HepG2 (cell line): ENCODE results near the gene TUBA4B. TPM values are rescaled to one million over a fixed set of nuclear protein-coding genes. Genes with fewer than 3 reads are reported as not detected.
A peak's percentile ranks its signal among the peaks of the same experiment; 100 is the strongest.

Experiments used
- FOXJ3 ChIP-seq: sonication (generic); formaldehyde crosslinking; IDR thresholded peaks from 2 replicates; pipeline ENCODE4 v1.4.0; 2020; ENCODE audit warnings: missing genetic modification reagents, mild to moderate bottlenecking, borderline replicate concordance
- GLI4 ChIP-seq: sonication (generic); formaldehyde crosslinking; IDR thresholded peaks from 2 replicates; pipeline ENCODE4 v1.5.1; 2020; ENCODE audit warnings: missing genetic modification reagents, mild to moderate bottlenecking, moderate library complexity, borderline replicate concordance
- MTA1 ChIP-seq: sonication (generic); formaldehyde crosslinking; IDR thresholded peaks from 2 replicates; pipeline ENCODE4 v1.4.0; 2020; ENCODE audit warnings: missing genetic modification reagents, mild to moderate bottlenecking, borderline replicate concordance
- PCBP2 ChIP-seq: fragments of 200-400 bp; formaldehyde crosslinking; optimal IDR thresholded peaks from 2 replicates; pipeline ENCODE3; 2018; ENCODE audit warnings: low read length, low read depth; ENCODE audit not compliant: poor library complexity, severe bottlenecking
- SMAD9 ChIP-seq: sonication (generic); formaldehyde crosslinking; IDR thresholded peaks from 2 replicates; pipeline ENCODE4 v1.5.1; 2020; ENCODE audit warnings: mild to moderate bottlenecking, missing genetic modification reagents
- SRSF9 ChIP-seq: fragments of 200-400 bp; formaldehyde crosslinking; IDR thresholded peaks from 2 replicates; pipeline ENCODE4 v1.6.1; 2018; ENCODE audit warnings: borderline replicate concordance, mild to moderate bottlenecking, low read depth, low read length; ENCODE audit not compliant: insufficient read depth, poor library complexity, severe bottlenecking
- STAT5B ChIP-seq: sonication (generic); formaldehyde crosslinking; IDR thresholded peaks from 2 replicates; pipeline ENCODE4 v1.4.0; 2020; ENCODE audit warnings: missing genetic modification reagents
- TBL1XR1 ChIP-seq: fragments of 150-350 bp; IDR thresholded peaks from 2 replicates; pipeline ENCODE4 v1.6.1; 2014; ENCODE audit warnings: borderline replicate concordance, low read length; ENCODE audit not compliant: partially characterized antibody
- TEAD3 ChIP-seq: optimal IDR thresholded peaks from 2 replicates; pipeline ENCODE3; 2016; ENCODE audit warnings: borderline replicate concordance
- ZFP36L2 ChIP-seq: sonication (generic); formaldehyde crosslinking; IDR thresholded peaks from 2 replicates; pipeline ENCODE4 v1.4.0; 2020; ENCODE audit warnings: missing genetic modification reagents
- ZNF749 ChIP-seq: sonication (generic); formaldehyde crosslinking; IDR thresholded peaks from 2 replicates; pipeline ENCODE4 v1.8.0; 2022; ENCODE audit warnings: mild to moderate bottlenecking, missing genetic modification reagents, moderate library complexity, borderline replicate concordance
- polyA plus RNA-seq, 8 experiments: library from polyadenylated mRNA; depleted of rRNA in 3 of 8; stranded (reverse) in 7 of 8; unstranded in 1 of 8; fragments of >200 nt; fragmentation: Illumina TruSeq in 4 of 8; extraction: Trizol in 4 of 8; gene quantifications; 2 replicates each; pipeline versions ENCODE4 v1.2.1 to v1.2.3, GENCODE V29; 2011 to 2016; ENCODE audit warnings: low read depth in 4 of 8, missing spikeins in 1 of 8, mixed read lengths in 1 of 8; ENCODE audit not compliant: insufficient read depth in 1 of 8
- total RNA-seq, 5 experiments: library from RNA; depleted of rRNA; stranded (reverse); fragments of >200 nt; fragmentation: Illumina TruSeq; extraction: Trizol; gene quantifications; 2 replicates each; pipeline ENCODE4 v1.2.3, GENCODE V29; 2016; ENCODE audit warnings: low read depth in 1 of 5
- TF ChIP-seq, protein P1 (sequence below): sonication (generic); formaldehyde crosslinking; IDR thresholded peaks from 2 replicates; pipeline ENCODE4 v1.4.0; 2020; ENCODE audit warnings: mild to moderate bottlenecking, missing genetic modification reagents
- TF ChIP-seq, protein P2 (sequence below): IDR thresholded peaks from 2 replicates; pipeline ENCODE4 v1.6.1; 2012; ENCODE audit warnings: inconsistent platforms
- TF ChIP-seq, protein P3 (sequence below): sonication (generic); formaldehyde crosslinking; IDR thresholded peaks from 2 replicates; pipeline ENCODE4 v1.5.1; 2020; ENCODE audit warnings: missing genetic modification reagents, mild to moderate bottlenecking, borderline replicate concordance
- TF ChIP-seq, protein P4 (sequence below): sonication (generic); formaldehyde crosslinking; IDR thresholded peaks from 2 replicates; pipeline ENCODE4 v1.5.0; 2020; ENCODE audit warnings: mild to moderate bottlenecking, missing genetic modification reagents, moderate library complexity
- TF ChIP-seq, protein P5 (sequence below): sonication (generic); formaldehyde crosslinking; IDR thresholded peaks from 2 replicates; pipeline ENCODE4 v1.4.0; 2020; ENCODE audit warnings: missing genetic modification reagents
- TF ChIP-seq, protein P6 (sequence below): sonication (generic); formaldehyde crosslinking; IDR thresholded peaks from 2 replicates; pipeline ENCODE4 v1.5.0; 2020; ENCODE audit warnings: missing genetic modification reagents, mild to moderate bottlenecking, borderline replicate concordance

The TUBA4B gene
- total and polyA plus RNA-seq, 2 of the 13 experiments (the other 11 are each of a cell fraction or from before 2014, with no cell fraction given), result 0.18 to 0.22 TPM

DNA sequence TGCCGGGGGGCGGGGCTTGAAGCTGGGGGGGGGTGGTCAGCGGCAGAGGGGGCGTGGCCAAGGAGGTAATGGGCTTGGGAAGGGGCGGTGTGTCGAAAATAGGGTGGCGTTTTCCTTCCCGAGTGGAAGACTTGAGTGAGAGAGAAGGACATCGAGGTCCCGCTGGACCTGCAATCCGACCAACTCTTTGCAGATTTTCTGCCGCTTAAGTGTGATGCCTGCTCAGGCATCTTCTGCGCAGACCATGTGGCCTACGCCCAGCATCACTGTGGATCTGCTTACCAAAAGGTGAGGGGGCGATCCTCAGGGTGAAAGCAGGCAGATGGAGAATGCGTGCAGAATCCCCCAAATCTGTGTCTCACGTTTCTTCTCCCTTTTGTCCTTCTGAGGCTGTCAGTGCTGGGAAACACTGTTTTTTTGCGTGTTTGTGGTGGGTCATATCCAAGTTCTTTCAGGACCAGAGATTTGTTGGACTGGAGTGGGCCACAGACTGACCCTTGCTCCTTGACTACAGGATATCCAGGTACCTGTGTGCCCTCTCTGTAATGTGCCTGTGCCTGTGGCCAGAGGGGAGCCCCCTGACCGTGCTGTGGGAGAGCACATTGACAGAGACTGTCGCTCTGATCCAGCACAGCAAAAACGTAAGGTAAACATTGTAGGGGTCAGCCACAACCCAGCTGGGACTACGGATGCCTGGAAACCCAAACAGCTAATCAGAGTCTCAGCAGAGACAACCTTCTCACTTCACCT, 45.7 kb upstream of the TUBA4B start (continued):
- no peak for TF ChIP-seq SRSF9
- TF ChIP-seq, protein P1, sequence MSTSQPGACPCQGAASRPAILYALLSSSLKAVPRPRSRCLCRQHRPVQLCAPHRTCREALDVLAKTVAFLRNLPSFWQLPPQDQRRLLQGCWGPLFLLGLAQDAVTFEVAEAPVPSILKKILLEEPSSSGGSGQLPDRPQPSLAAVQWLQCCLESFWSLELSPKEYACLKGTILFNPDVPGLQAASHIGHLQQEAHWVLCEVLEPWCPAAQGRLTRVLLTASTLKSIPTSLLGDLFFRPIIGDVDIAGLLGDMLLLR (CRISPR knock-in tag), result peak; percentile 61; the same call in 1 of the 2 replicates
- no peak for TF ChIP-seq FOXJ3 (CRISPR knock-in tag)
- TF ChIP-seq, protein P2, sequence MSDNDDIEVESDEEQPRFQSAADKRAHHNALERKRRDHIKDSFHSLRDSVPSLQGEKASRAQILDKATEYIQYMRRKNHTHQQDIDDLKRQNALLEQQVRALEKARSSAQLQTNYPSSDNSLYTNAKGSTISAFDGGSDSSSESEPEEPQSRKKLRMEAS, result peak; percentile 8; the same call in 1 of the 2 replicates
- TF ChIP-seq, protein P3, sequence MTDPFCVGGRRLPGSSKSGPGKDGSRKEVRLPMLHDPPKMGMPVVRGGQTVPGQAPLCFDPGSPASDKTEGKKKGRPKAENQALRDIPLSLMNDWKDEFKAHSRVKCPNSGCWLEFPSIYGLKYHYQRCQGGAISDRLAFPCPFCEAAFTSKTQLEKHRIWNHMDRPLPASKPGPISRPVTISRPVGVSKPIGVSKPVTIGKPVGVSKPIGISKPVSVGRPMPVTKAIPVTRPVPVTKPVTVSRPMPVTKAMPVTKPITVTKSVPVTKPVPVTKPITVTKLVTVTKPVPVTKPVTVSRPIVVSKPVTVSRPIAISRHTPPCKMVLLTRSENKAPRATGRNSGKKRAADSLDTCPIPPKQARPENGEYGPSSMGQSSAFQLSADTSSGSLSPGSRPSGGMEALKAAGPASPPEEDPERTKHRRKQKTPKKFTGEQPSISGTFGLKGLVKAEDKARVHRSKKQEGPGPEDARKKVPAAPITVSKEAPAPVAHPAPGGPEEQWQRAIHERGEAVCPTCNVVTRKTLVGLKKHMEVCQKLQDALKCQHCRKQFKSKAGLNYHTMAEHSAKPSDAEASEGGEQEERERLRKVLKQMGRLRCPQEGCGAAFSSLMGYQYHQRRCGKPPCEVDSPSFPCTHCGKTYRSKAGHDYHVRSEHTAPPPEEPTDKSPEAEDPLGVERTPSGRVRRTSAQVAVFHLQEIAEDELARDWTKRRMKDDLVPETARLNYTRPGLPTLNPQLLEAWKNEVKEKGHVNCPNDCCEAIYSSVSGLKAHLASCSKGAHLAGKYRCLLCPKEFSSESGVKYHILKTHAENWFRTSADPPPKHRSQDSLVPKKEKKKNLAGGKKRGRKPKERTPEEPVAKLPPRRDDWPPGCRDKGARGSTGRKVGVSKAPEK (CRISPR knock-in tag), result no peak
- TF ChIP-seq TEAD3 (CRISPR knock-in tag), result no peak
- no peak for TF ChIP-seq ZNF749 (CRISPR knock-in tag)
- TF ChIP-seq, protein P4, sequence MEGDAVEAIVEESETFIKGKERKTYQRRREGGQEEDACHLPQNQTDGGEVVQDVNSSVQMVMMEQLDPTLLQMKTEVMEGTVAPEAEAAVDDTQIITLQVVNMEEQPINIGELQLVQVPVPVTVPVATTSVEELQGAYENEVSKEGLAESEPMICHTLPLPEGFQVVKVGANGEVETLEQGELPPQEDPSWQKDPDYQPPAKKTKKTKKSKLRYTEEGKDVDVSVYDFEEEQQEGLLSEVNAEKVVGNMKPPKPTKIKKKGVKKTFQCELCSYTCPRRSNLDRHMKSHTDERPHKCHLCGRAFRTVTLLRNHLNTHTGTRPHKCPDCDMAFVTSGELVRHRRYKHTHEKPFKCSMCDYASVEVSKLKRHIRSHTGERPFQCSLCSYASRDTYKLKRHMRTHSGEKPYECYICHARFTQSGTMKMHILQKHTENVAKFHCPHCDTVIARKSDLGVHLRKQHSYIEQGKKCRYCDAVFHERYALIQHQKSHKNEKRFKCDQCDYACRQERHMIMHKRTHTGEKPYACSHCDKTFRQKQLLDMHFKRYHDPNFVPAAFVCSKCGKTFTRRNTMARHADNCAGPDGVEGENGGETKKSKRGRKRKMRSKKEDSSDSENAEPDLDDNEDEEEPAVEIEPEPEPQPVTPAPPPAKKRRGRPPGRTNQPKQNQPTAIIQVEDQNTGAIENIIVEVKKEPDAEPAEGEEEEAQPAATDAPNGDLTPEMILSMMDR, result no peak; the same call in 1 of the 2 replicates
- no peak for TF ChIP-seq MTA1
- no peak for TF ChIP-seq GLI4 (CRISPR knock-in tag)
- no peak for TF ChIP-seq PCBP2
- TF ChIP-seq, protein P5, sequence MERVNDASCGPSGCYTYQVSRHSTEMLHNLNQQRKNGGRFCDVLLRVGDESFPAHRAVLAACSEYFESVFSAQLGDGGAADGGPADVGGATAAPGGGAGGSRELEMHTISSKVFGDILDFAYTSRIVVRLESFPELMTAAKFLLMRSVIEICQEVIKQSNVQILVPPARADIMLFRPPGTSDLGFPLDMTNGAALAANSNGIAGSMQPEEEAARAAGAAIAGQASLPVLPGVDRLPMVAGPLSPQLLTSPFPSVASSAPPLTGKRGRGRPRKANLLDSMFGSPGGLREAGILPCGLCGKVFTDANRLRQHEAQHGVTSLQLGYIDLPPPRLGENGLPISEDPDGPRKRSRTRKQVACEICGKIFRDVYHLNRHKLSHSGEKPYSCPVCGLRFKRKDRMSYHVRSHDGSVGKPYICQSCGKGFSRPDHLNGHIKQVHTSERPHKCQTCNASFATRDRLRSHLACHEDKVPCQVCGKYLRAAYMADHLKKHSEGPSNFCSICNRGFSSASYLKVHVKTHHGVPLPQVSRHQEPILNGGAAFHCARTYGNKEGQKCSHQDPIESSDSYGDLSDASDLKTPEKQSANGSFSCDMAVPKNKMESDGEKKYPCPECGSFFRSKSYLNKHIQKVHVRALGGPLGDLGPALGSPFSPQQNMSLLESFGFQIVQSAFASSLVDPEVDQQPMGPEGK (CRISPR knock-in tag), result no peak
- no peak for TF ChIP-seq STAT5B (CRISPR knock-in tag)
- TF ChIP-seq SMAD9, result no peak
- TF ChIP-seq TBL1XR1, result no peak
- TF ChIP-seq ZFP36L2, result no peak
- TF ChIP-seq, protein P6, sequence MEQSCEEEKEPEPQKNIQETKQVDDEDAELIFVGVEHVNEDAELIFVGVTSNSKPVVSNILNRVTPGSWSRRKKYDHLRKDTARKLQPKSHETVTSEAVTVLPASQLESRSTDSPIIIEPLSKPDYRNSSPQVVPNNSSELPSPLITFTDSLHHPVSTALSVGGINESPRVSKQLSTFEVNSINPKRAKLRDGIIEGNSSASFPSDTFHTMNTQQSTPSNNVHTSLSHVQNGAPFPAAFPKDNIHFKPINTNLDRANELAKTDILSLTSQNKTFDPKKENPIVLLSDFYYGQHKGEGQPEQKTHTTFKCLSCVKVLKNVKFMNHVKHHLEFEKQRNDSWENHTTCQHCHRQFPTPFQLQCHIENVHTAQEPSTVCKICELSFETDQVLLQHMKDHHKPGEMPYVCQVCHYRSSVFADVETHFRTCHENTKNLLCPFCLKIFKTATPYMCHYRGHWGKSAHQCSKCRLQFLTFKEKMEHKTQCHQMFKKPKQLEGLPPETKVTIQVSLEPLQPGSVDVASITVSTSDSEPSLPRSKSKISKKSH, result no peak
